HG02610 (cell line): ENCODE results near the gene CHAC2.
"Not testable (repeated sequence)": the region's sequence is repeated elsewhere in the genome, so short reads cannot be mapped to it uniquely, and the experiment has no call there.

Source experiments
- ATAC-seq: cut with Tn5 transposase; IDR thresholded peaks from one replicate; pipeline ENCODE4 v1.9.1; 2021; ENCODE audit warnings: mild to moderate bottlenecking, moderate library complexity; ENCODE audit not compliant: unreplicated experiment

CHAC2 gene

DNA sequence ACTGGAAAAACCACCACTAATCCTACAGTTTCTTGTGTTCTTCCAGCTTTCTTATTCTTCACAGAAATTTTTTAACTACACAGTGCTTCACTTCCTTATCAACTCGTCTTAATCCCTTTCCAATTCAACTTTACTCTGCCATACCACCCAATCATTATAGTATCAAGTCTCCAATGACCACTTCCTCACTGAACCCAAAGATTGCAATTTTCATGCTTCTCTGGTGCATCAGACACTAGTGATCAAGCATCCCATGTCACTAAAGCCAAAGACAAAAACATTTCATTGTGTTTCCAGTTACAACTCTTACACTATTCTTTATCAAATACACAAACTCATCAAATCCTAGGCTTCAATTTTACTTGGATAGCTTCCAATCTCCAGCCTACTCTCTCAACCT lies 9.5 kb downstream of the CHAC2 start:
- ATAC-seq: no peak

DNA sequence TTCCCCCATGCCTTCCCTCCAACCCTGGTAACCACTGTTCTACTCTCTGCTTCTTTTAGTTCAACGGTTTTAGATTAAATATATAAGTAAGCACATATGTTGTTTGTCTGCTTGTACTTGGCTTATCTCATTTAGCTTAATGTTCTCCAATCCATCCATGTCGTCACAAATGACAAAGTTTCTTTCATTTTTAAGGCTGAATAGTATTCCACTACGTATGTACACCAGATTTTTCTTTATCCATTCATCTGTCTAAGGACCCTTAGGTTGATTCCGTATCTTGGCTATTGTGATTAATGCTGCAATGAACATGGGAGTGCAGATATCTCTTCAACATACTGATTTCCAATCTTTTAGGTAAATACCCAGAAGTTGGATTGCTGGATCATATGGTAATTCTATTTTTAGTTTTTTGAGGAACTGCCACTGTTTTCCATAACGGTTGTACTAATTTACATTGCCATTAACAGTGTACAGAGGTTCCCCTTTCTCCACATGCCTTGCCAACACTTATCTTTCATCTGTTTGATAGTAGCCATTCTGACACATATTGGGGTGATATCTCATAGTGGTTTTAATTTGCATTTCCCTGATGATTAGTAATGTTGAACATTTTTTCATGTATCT lies 11.0 kb downstream of the CHAC2 start:
- no peak for ATAC-seq

DNA sequence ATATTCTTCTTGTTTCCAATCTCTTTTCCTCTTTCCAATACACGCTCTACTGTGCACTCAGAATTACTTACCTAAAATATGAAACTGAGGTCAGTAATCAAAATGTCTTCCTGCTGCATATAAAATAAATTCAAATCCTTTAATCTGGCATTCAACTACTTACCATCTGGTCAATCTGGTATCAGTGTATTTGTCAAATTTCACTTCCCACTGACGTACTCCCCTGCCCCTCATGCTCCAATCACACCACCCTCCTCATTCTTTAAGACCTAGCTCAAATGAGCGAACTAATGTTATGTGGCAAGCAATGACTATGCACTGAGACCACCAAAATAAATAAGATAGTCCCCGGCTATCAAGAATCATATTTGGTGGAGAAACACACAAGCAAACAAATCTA lies 12.5 kb downstream of the CHAC2 start:
- no peak for ATAC-seq

DNA sequence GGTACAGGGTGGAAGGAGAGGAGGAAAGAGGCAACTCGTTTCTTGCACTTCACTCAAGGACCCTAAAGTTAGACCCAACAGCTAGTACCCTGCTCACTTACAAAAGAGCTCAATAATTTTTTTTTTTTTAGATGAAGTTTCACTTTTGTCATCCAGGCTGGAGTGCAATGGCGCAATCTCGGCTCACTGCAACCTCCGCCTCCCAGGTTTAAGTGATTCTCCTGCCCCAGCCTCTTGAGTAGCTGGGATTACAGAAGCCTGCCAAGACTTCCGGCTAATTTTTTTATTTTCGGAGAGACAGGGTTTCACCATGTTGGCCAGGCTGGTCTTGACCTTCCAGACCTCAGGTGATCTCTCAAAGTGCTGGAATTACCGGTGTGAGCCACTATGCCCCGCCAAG lies 15.1 kb downstream of the CHAC2 start:
- no peak for ATAC-seq

DNA sequence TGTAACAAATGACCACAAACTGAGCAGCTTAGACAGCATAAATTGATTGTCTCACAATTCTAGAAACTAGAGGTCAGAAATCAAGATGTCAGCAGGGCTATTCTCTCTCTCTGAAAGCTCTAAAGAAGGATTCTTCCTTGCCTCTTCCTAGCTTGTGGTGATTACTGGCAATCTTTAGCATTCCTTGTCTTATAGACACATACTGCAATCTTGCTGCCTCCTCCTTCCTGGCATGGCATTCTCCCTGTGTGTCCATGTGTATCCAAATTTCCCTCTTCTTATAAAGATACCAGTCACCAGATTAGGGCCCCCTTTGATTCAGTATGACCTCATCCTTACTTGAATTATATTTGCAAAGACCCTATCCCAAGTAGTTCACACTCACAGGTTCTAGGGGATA lies 16.8 kb downstream of the CHAC2 start:
- no peak for ATAC-seq

DNA sequence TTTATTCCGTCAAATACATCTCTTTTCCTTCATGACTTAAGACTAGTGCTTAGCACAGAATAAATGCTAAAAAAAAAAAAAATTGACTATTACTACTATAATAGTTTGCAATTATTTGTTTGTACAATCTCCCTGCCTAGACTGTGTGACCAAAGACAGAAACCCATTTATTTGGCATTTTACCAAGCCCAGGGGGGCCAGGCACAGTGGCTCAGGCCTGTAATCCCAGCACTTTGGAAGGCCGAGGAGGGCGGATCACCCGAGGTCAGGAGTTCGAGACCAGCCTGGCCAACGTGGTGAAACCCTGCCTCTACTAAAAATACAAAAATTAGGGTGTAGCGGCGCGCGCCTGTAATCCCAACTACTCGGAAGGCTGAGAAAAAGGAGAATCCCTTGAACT lies 17.8 kb downstream of the CHAC2 start:
- no peak for ATAC-seq

DNA sequence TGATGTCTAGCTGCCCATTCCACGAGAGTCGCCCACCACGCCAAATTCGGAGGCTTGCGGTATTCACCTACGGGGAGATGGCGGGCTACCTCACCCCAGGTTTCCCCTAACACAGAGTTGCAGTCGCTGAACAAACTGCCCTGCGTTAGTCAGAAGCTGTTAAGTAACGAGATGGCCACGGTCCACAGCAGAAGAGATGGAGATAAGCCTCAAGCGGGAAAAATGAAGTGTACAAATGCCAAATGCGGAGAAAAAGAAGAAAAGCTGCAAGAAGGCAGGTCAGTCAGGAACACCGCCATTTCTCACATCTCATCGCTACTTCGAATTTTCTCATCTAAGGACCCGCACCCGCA lies 18.7 kb downstream of the CHAC2 start:
- ATAC-seq: peak; percentile 21

DNA sequence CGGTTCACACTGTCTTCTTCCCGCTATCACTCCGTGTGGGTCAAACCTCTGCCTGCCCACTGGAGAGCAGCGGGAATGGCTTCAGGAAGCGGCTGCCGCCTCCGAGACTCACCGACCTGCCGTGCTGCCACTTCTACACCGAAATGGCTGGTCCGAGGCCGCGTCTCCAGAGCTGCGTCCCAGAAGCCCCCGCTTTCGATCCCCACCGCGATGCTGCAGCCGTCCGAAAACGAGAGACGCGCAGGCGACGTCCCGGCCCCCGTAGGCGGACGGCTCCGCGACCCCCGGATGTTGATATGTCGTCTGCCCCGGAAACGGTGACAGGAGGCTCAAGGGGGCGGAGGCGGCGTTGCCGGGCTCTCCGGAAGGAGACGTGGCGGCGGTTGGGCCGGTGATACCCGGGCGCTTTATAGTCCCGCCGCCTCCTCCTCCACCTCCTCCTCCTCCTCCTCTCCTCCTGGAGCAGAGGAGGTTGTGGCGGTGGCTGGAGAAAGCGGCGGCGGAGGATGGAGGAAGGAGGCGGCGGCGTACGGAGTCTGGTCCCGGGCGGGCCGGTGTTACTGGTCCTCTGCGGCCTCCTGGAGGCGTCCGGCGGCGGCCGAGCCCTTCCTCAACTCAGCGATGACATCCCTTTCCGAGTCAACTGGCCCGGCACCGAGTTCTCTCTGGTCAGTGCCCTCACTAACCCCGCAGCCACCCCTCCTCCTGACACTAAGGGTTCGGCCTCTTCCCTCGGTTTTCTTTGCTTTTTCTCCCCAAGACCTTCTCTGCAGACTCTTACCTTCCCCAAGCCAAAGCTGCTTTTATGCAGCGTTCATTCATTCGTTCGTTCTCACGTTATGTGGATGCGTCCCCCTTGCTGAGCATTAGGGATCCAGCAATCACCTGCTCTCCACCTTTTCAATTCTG lies 19.4 kb downstream of the CHAC2 start, which contains the start of the genes ASB3 and ERLEC1:
ASB3 (minus strand) TSS at position 249 of the 909 bp plus-strand sequence. CDS start 21,381 bp downstream, outside the sequence.
ERLEC1 (plus strand) TSS at position 340 of the 909 bp plus-strand sequence; CDS start at position 507, 167 bp downstream.
- ATAC-seq: peak; percentile 95

DNA sequence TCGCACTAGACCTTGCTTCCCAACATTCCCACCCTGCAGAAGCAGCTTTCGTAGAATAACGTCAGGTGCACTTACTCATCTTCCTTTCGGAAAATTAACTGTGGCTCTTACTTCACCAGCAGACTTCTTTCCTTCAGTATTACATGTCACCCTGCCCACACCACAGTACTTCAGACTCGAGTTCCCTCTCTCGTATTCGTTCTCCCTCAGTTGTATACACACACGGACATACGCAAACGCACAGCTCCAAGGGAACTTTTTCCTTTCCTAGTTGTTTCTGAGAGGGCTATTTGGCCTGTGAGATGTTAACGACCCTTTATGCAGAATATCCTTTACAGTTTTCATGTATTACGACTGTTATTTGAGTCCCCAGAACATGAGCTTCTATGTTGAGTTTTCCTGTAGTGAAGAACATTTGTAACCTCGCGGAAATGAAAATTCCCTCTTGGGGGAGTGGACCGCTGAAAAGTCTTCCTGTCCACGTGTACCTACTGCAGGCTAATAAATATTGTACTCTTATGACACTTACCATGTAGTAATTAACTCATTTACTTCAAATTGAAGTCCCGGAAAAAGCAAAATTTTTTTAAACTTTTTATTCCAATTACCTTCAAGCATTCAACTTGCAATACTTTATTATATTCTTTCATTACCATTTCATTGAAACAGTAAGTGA lies 20.1 kb downstream of the CHAC2 start:
- no peak for ATAC-seq

DNA sequence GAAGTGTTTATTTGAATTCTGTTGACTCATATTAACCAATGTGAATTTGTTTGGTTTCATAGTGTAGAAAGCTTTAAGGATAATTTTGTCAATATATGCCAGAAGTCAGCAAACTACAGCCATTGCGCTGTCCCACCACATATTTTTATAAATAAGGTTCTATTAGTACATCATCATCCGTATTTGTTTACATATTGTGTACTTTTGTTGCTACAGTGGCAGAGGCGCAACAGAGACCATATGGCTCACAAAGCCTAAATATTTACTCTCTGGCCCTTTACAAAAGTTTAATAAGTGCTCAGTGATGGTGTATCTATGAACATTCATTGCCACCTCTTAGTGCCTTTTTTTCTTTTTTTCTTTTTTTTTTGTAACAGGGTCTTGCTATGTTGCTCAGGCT lies 25.7 kb downstream of the CHAC2 start:
- no peak for ATAC-seq

DNA sequence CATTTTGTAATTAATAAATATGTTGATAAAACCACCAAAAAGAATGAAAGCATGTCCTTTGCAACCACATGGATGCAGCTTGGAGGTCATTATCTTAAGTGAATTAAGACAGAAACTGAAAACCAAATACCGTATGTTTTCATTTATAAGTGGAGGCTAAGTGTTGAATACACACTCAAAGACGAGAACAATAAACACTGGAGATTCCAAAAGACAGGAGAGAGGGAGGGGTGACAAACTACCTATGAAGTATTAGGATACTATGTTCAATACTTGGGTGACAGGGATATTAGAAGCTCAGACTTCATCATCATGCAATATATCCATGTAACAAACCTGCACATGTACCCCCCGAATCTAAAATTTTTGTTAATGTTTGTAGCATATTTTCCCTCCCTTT lies 26.2 kb downstream of the CHAC2 start:
- no peak for ATAC-seq

DNA sequence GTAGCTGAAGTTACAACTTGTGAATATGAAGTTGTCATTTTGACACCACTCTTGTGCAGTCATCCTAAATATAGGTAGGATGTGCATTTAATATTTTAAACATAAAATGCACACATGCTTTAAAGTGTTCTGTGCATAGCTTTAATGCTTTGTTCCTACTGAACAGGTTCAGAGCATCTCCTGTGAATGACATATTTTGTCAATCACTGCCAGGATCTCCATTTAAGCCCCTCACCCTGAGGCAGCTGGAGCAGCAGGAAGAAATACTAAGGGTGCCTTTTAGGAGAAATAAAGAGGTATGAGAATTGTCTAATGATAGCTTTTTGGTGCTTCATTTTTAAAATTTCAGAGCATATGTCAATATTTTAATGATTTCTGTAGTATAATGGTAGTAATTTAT lies 33.9 kb downstream of the CHAC2 start:
- ATAC-seq: no peak

DNA sequence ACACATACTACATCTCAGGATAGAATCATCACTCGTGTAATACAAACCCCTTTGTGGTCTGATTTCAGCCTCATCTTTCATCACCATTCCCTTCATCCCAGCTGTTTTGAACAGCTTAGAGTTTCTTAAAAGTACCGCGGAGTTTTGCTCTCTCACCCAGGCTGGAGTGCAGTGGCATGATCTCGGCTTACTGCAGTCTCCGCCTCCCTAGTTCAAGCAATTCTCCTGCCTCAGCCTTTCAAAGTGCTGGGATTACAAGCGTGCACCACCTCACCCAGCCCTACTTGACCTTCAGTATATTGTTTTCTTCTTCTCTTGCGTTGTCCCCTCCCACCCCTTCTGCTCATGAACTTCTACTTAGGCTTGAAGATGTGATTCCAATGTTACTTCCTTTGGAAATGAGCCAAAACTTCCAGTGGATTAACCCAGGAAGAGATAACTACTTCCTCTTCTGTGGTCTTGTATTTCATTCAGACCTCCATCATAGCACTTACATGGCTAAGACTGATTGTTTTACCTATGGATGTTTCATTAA lies 35.1 kb downstream of the CHAC2 start:
- no peak for ATAC-seq

DNA sequence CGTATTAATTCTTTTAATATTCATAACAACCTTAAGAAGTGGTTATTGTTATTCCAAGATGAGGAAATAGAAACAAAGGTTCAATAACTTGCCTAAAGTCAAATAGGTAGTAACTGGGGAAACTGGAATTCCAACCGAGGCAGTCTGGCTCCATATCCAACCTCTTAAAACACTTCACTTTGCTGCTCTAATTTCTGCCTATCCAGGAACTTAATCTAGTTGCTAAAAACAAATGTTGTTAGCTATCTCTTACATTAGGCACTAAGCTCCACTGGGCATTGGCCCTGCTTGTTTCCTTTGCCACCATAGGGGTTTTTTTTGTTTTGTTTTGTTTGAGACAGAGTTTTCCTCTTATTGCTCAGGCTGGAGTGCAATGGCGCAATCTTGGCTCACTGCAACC lies 44.0 kb downstream of the CHAC2 start:
- no peak for ATAC-seq

DNA sequence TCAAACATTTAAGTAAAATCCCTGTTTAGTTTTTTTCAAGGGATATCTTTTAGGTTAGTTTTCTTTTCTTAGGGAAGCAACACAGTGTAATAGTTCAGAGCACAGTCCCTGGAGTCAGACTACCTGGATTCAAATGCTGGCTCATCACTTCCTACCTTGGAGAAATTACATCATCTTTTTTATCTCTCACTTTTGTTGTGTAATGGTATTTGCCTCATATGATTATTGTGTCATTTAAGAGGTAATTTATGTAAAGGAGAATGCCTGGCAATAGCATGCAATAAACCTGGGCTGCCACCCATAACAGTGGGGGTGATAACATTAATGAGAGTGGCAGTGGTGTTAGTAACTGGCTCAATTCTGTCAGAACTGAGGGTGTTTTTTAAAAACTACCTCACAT lies 45.5 kb downstream of the CHAC2 start:
- ATAC-seq: no peak

DNA sequence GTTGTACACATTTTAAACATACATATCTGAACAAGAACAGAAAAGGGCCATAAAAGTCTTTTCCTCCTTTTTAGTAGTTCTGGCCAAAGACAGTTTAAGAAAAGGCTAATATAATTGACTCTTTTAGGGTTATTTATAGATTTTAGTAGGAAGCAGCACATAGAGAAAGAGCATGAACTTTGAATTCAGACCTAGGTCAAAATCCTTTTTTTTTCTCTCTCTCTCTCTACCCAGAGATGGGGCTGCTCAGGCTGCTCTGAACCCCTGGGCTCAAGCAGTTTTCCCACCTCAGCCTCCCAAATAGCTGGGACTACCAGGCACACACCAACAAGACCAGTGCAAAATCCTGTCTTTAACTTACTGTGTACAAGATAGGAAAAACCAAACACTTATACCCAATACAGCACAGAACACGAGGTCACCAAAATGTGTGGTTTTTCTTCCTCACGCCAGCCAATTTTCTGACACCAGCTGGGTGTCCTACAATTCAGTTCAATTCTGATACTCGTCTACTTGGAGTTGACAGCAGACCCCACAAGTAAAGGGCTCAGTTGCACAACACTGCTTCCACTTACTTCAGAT lies 51.3 kb downstream of the CHAC2 start:
- ATAC-seq: no peak

DNA sequence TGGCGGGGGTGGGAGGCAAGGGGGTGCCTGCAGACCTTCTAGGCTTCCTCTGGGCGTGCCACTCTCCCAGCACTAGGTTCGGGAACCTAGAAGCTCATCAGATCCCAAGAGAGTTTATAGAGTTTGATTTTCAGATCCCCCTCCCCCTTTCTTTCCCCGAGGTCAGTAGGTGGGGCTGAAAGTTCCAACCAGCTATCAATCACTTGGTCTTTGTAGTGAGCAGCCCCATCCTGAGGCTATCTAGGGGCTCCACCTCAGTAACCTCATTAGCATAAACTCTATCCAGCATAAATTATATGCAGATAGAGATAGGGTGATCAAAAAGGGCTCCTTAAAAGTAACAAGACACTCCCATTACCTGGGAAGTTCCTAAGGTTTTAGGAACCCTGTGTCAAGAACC lies 52.0 kb downstream of the CHAC2 start:
- no peak for ATAC-seq

DNA sequence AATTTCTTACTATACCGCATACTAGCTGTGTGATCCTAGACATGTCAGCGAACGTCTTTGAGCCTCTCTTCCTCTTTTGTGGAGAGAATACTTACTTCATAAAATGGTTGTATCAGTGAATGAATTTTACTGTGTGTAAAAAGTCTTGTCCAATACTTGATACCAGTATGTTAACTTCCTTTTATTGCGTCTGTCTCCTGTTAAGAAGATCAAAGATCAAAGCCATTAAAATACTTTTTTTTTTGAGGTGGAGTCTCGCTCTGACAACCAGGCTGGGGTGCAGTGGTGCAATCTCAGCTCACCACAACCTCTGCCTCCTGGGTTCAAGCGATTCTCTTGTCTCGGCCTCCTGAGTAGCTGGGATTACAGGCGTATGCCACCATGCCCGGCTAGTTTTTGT lies 52.4 kb downstream of the CHAC2 start:
- ATAC-seq: no peak

DNA sequence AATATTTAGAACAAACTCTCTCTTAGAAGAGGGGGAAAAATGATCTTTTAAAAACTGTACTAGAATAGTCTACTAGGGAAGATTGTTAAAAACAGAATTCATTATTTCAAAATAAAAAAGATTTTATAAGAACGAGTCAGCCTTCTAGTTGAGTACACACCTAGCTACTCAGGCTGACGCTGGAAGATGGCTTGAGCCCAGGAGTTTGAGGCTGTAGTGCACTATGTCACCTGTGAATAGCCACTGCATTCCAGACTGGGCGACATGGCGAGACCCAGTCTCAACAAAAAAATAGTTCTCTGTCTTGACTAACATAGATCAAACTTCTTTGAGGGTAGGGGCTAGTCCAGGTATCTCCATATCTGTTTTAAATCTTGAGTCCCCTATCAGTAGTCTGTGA lies 53.1 kb downstream of the CHAC2 start:
- ATAC-seq: no peak

DNA sequence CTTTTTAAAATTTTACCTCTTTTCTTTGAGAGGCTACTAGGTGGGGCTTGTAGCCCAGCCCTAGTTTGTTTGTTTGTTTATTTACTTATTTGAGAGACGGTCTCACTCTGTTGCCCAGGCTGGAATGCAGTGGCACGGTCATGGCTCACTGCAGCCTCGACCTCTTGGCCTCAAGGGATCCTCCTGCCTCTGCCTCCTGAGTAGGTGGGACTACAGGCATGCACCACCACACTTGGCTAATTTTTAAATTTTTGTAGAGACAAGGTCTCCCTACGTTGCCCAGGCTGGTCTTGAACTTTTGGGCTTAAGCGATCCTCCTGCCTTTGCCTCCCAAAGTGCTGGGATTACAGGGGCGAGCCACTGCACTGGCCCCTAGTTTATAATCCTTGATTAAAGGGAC lies 54.2 kb downstream of the CHAC2 start:
- no peak for ATAC-seq

DNA sequence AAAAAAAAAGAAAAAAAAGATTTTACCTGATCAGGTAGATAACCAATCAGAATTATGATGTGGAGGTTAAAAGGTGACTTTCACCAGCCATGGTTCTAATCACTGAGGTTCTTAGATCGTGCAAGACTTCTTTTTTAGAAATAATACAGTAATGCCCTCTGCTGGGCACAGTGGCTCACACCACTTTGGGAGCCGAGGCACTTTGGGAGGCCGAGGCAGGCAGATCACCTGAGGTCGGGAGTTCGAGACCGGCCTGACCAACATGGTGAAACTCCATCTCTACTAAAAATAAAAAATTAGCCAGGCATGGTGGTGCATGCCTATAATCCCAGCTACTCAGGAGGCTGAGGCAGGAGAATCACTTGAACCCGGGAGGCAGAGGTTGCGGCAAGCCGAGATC lies 56.0 kb downstream of the CHAC2 start:
- ATAC-seq: not testable (repeated sequence)
